GM19035 (cell line): ENCODE results near the gene TMEM63A.
"Not testable (repeated sequence)": the region's sequence is repeated elsewhere in the genome, so short reads cannot be mapped to it uniquely, and the experiment has no call there.

Experiments
- ATAC-seq: cut with Tn5 transposase; IDR thresholded peaks from one replicate; pipeline ENCODE4 v1.9.1; 2021; ENCODE audit not compliant: unreplicated experiment

The TMEM63A gene

DNA sequence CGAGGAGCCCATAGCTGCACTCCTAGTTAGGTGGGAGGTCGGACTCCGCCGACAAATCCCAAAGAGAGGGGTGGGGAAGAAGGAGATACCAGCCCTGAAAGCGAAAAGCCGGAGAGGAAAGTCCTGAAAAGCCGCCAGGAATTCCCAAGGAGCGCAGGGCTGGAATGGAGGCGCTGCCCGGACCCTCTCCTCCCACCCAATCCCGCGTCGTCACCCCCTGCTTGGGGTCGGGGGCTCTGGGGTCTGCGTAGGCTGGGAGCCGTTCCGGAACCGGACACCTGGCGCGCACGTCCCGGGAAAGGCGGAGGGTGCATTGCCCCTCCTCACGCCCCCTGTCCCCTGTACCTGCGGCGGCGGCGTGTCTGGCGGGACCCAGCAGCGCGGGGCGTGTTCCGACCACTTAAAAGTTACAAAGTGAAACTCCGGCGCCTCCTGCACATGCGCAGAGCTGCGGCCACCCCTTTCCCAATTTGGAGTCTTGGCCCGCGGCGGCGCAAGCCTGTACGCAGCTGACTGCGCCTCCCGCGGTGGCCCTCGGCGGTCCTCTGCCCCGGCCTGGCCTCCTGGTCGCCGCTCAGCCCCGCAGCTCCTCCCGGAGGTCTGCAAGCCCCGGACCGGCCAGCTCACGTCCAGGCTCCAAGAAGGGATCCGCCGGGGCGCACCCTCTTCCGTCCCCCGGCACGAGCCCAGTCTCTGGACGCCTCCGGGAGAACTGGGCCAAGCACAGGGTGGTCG is at the start of gene TMEM63A:
TMEM63A (minus strand) TSS at position 422 of the 735 bp plus-strand sequence. CDS start 4,800 bp downstream, outside the sequence.
- ATAC-seq: peak; percentile 81

- ATAC-seq: no peak
Measured at GRCh38 chr1:225931270-225932136, 49.3 kb upstream of the TMEM63A start.

GRCh38 chr1:225930566-225930965 is 48.4 kb upstream of the TMEM63A start:
- no peak for ATAC-seq

- not testable (repeated sequence) for ATAC-seq
Measured at GRCh38 chr1:225929462-225929861, 47.3 kb upstream of the TMEM63A start.

- no peak for ATAC-seq
Measured at GRCh38 chr1:225928186-225929175, 46.3 kb upstream of the TMEM63A start.

- ATAC-seq: no peak
Measured at GRCh38 chr1:225926551-225927113, 44.5 kb upstream of the TMEM63A start.

DNA sequence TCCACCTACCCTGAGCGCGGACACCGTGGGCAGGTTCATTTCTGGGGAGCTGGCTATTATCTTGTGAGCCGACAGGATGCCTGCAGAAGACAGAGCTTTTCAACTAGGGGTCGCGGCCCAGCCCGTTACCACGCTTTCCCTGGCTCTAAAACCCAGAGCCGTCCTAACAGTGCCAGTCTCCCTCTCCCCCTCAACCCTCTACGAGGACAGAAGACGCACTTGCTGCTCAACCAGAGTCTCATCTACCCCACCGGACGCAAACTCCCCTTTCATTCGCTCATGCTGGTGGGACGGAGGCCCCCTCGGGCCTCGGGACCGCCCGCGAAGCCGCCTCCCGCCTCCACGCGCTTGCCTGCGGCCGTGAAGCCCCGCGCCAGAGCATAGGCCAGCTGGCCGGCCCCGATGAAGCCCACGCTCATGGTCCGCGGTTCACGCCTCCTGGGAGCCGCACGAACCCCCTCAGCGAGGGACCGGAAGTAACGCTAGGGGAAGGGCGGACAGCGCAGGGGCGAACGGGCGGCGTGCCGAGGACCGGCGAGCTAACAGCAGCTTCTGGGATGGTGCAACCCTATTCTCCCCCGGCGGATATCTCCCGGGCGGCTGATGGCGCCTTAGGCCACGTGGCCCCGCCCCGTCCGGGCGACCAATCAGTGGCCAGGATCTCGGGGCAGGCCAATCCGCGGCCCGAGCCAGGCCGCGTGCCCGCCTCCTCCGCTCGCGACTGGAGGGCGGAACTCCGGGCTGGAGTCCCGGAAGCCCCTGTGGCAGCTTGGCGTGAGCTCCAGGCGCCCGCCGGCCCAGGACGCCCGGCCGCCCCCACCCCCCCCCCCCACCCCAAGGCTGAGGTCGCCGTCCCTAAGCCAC is 41.7 kb upstream of the TMEM63A start, which contains the start of gene PYCR2:
PYCR2 (minus strand) TSS at position 559 of the 864 bp plus-strand sequence; CDS start at position 419, 140 bp downstream.
- ATAC-seq: peak; percentile 99

GRCh38 chr1:225923381-225923691 is 41.2 kb upstream of the TMEM63A start:
- ATAC-seq: no peak

DNA sequence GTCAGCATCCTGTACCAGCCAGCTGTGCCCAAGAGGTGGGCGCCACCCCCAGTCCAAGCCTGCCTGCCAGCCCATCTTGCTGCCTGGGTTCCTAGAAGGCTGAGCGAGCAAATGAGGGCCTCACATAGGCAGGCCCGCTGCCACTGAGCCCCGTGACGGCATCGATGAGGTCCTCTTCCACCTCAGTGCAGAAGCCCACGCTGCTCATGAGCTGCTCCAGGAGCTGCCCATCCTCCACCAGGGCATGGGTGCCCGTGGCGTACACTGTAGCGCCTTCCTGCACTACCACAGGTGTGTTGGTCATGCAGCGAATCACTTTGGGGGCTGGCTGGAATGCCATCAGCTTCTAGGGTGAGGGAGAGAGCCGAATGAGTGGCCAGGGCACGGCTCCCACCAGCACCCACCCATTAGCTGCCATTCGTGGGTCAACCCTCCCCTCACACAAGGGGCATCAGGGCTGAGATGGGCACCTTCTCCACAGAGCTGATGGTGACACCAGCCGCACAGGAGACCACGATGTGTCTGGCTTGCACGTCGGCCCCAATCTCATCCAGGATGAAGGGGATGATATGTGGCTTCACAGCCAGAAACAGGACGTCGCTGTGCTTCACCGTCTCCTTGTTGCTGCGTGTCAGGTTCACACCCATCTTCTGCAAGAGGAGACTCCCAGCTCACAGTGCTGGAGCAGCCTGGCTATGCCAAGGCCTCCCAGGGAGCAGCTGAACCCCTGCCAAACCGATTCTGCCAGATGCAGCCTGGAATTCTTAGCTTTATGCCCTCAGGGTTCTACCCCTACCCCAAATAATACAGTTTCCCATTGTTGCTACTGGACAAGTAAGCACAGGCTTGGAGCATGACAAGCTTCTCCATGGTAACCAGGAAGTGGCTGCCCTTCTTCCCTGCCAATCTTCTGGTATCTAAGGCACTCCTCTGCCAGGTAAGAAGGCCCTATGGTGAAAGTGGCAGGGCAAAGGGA is 39.8 kb upstream of the TMEM63A start:
- ATAC-seq: no peak

GRCh38 chr1:225919906-225920305 is 37.7 kb upstream of the TMEM63A start:
- ATAC-seq: no peak

DNA sequence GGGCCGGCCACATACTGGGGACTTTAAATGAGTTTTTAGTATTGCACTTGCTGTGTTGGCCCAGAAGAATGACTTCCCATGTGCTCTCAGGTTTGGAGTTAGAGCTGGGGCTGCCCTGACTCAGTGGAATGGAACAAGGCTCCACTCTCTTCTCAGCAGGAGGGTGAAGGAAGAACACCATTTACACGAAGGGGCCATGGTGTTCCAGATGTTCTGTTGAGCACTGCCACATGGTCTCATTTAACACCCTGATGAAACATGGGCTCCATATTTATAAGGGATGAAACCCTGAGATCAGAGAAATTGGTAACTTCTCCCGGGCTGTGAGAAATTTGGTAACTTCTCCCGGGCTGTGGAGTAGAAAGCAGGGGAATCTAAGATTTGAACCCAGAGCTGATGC is 36.1 kb upstream of the TMEM63A start:
- no peak for ATAC-seq

GRCh38 chr1:225917536-225917935 is 35.4 kb upstream of the TMEM63A start:
- no peak for ATAC-seq

DNA sequence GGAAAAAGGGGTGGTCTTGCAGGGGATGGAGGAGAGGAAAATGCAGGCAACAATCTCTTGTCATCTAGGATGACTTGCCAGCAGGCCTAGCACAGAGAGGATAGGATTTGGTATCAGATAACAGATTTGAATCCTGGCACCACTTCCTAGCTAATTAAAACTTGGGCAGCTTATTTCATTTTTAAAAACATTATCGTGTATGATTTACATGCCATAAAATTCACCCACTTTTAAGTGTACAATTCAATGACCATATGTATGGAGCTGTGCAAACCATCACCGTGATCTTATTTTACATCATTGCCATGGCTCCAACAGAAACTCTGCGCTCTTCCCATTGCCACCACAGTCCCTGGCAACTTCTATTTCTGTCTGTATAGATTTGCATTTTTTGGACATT is 34.9 kb upstream of the TMEM63A start:
- ATAC-seq: no peak

DNA sequence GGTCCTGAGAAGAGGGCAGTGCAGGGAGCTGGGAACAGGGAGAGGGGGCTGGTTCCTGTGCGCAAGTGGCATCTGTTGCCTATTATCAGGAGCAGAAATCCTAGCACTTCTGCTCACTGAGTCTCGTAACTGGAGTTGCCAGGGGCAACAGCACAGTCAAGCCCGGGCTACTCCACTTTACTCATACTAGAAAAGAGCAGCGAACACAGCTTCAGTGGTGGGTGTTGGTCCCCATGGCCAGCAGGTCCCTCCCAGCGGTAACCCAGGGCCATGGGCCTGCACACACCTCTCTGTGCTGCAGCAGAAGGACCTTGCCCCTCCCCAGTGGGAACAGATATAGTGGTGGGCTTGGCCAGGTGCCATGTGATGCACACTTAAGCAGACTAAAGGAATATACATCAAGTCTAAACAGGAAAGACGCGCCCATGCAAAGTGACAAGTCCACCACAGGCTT is 33.4 kb upstream of the TMEM63A start:
- ATAC-seq: no peak

DNA sequence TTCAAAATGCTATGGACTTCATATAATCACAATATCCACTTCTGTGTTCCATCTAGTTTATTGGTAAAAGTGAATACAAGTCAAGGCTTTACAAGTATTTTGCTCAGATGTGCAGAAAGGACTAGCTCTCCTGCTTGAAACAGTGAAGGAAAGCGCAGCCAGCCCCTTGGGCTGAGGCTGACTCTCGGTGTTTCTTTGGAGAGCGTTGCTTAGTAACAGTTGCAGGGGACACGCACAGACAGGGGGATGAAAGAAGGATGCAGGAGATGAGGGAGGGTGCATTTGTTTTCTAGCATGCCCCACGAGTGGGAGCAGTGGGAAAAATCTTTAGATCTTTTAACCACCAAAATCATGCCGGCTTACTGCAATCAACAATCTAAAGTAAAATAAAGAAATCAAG is 32.8 kb upstream of the TMEM63A start:
- ATAC-seq: no peak

- no peak for ATAC-seq
Measured at GRCh38 chr1:225914391-225914790, 32.2 kb upstream of the TMEM63A start.

DNA sequence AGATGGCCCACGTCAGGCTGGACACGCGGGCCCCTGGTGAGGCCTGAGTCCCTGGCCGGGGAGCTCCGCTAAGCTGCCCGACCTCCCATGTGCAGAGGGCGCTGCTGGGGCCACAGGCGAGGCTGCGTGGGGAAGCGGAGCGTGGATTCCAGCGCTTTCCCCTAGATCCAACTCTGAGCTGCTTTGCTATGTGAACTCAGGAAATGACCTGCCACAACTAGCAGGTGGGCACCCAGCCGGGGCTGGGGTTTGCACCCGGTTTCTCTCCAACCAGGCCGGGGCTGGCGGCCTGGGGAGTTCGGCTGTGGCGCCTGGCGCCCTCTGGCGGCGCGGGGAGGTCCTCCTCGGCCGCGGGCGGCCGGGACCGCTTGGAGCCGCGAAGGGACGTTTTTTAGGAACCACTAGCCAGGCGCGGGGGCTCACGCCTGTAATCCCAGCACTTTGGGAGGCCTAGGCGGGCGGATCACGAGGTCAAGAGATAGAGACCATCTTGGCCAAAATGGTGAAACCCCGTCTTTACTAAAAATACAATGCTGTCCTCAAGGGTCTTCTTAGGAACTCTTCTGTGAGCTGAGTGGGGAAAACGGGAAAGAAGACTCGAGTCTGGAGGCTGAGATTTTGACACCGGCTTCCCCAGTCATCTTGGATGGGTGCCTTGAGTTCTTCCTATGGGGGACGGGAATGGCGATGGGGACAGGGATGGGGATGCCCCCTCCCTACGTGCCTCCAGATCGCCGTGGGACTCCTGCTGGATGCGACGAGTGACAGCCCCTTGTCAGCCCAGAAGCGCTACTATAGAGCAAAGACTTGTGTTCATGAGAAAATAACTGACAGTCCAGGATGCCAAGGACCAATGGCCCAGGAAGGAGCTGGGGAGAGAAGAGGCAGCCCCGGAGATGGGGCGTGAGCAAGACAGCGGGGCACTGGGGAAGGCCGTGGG is 29.3 kb upstream of the TMEM63A start:
- peak; percentile 79 for ATAC-seq
